HG02588 (cell line): ENCODE results near the gene TDRD12.
"Not testable (repeated sequence)": the region's sequence is repeated elsewhere in the genome, so short reads cannot be mapped to it uniquely, and the experiment has no call there.

ENCODE experiments used
- ATAC-seq: cut with Tn5 transposase; IDR thresholded peaks from one replicate; pipeline ENCODE4 v1.9.1; 2021; ENCODE audit warnings: mild to moderate bottlenecking, moderate library complexity; ENCODE audit not compliant: unreplicated experiment

Gene TDRD12

GRCh38 chr19:32746631-32747196 lies 27.1 kb downstream of the TDRD12 start:
- not testable (repeated sequence) for ATAC-seq

GRCh38 chr19:32748497-32748896 lies 28.9 kb downstream of the TDRD12 start:
- ATAC-seq = no peak

- ATAC-seq = no peak
Observed at GRCh38 chr19:32748948-32749347, 29.4 kb downstream of the TDRD12 start.

GRCh38 chr19:32749361-32749760 lies 29.8 kb downstream of the TDRD12 start:
- no peak for ATAC-seq

GRCh38 chr19:32750441-32751055 lies 31.0 kb downstream of the TDRD12 start:
- ATAC-seq = no peak

GRCh38 chr19:32751066-32751465 lies 31.5 kb downstream of the TDRD12 start:
- no peak for ATAC-seq

- ATAC-seq = no peak
Observed at GRCh38 chr19:32757189-32757588, 37.6 kb downstream of the TDRD12 start.

- not testable (repeated sequence) for ATAC-seq
Observed at GRCh38 chr19:32765365-32765764, 45.8 kb downstream of the TDRD12 start.

- ATAC-seq = no peak
Observed at GRCh38 chr19:32767951-32768679, 48.5 kb downstream of the TDRD12 start.

- ATAC-seq = no peak
Observed at GRCh38 chr19:32771596-32771995, 52.0 kb downstream of the TDRD12 start.

GRCh38 chr19:32773126-32773525 lies 53.6 kb downstream of the TDRD12 start:
- no peak for ATAC-seq

- no peak for ATAC-seq
Observed at GRCh38 chr19:32779082-32779481, 59.5 kb downstream of the TDRD12 start.

GRCh38 chr19:32781280-32781679 lies 61.7 kb downstream of the TDRD12 start:
- ATAC-seq = no peak

- not testable (repeated sequence) for ATAC-seq
Observed at GRCh38 chr19:32782089-32782488, 62.5 kb downstream of the TDRD12 start.

GRCh38 chr19:32787161-32787813 lies 67.7 kb downstream of the TDRD12 start:
- not testable (repeated sequence) for ATAC-seq

- not testable (repeated sequence) for ATAC-seq
Observed at GRCh38 chr19:32787895-32788294, 68.3 kb downstream of the TDRD12 start.

- ATAC-seq = no peak
Observed at GRCh38 chr19:32789429-32789828, 69.9 kb downstream of the TDRD12 start.

GRCh38 chr19:32798201-32798600 lies 78.6 kb downstream of the TDRD12 start:
- ATAC-seq = no peak

GRCh38 chr19:32800191-32800590 lies 80.6 kb downstream of the TDRD12 start:
- ATAC-seq = no peak

GRCh38 chr19:32800754-32801153 lies 81.2 kb downstream of the TDRD12 start:
- ATAC-seq = no peak

GRCh38 chr19:32802840-32803239 lies 83.3 kb downstream of the TDRD12 start:
- ATAC-seq = no peak

- ATAC-seq = no peak
Observed at GRCh38 chr19:32808236-32808635, 88.7 kb downstream of the TDRD12 start.
